Activated T-helper 17 cell treated with anti-CD3 and anti-CD28 coated beads, Interleukin-2, amount 50 U/mL, for 72 hours (primary cell): ENCODE data around the gene CCT6B. TPM values are rescaled to one million over a fixed set of nuclear protein-coding genes. Genes with fewer than 3 reads are reported as not detected.
"Not testable (repeated sequence)": the region's sequence is repeated elsewhere in the genome, so short reads cannot be mapped to it uniquely, and the experiment has no call there.

Source experiments
- ATAC-seq: fragments of 150-1000 bp; cut with Tn5 transposase; replicated peaks from 2 replicates; pipeline ENCODE4 v1.10.0; 2021; ENCODE audit warnings: mild to moderate bottlenecking, moderate library complexity
- H3K27ac Mint-ChIP-seq: one replicate; pipeline ENCODE4 v1.8.0; 2022; ENCODE audit warnings: mixed read lengths
- H3K27me3 Mint-ChIP-seq: one replicate; pipeline ENCODE4 v1.8.0; 2022; ENCODE audit warnings: mixed read lengths
- H3K36me3 Mint-ChIP-seq: one replicate; pipeline ENCODE4 v1.8.0; 2022; ENCODE audit warnings: low read depth, mild to moderate bottlenecking, mixed read lengths
- H3K4me1 Mint-ChIP-seq: one replicate; pipeline ENCODE4 v1.8.0; 2022; ENCODE audit warnings: mixed read lengths
- H3K4me3 Mint-ChIP-seq: one replicate; pipeline ENCODE4 v1.8.0; 2022; ENCODE audit warnings: mild to moderate bottlenecking, mixed read lengths
- H3K9me3 Mint-ChIP-seq: one replicate; pipeline ENCODE4 v1.8.0; 2022; ENCODE audit warnings: mixed read lengths
- total RNA-seq, 2 donors: library from RNA; stranded (reverse); gene quantifications; one replicate each; pipeline ENCODE4 v1.2.3, GENCODE V29; 2022

The CCT6B gene, protein sequence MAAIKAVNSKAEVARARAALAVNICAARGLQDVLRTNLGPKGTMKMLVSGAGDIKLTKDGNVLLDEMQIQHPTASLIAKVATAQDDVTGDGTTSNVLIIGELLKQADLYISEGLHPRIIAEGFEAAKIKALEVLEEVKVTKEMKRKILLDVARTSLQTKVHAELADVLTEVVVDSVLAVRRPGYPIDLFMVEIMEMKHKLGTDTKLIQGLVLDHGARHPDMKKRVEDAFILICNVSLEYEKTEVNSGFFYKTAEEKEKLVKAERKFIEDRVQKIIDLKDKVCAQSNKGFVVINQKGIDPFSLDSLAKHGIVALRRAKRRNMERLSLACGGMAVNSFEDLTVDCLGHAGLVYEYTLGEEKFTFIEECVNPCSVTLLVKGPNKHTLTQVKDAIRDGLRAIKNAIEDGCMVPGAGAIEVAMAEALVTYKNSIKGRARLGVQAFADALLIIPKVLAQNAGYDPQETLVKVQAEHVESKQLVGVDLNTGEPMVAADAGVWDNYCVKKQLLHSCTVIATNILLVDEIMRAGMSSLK
- total RNA-seq, result 1 to 10 TPM in 1 of 2 donors, under 1 TPM in 1; 0.76 to 1.7 TPM

DNA sequence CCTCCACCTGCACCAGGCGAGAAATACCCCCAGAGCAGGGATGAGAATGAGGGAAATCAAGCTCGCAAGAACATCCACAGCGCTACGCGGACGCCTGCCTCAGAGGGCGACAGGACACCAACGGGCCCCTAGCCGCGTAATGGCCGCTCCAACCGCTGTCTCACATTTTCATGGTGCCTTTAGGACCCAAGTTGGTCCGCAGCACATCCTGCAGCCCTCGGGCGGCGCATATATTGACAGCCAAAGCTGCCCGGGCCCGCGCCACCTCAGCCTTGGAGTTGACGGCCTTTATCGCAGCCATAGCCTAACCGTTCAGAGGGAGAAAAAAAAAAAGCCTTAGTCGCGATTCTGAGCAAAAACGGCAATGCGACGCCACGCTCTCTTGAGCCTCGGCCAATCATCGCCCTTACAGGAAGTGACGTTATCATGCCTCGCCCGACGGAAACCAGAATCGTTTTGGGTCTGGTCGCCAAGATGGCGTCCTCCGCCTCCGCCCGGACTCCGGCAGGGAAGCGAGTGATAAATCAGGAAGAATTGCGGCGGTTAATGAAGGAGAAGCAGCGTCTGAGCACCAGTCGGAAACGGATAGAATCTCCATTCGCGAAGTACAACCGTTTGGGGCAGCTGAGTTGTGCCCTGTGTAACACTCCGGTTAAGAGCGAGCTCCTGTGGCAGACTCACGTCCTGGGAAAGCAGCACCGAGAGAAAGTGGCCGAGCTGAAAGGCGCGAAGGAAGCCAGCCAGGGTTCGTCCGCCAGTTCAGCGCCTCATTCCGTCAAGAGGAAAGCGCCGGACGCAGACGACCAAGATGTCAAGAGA lies at the start of gene CCT6B, which contains the start of gene ZNF830:
Gene CCT6B (minus strand): TSS at position 368 of the 819 bp plus-strand sequence. CDS start 67 bp downstream, at position 301.
Gene ZNF830 (plus strand): TSS at position 448 of the 819 bp plus-strand sequence. CDS start 27 bp downstream, at position 475.
- H3K36me3 Mint-ChIP-seq, result peaks cover 46% of the 10 kb centered on the region
- ATAC-seq, result peak; percentile 98
- peak within 1 kb of the TSS; percentile 94 for H3K4me3 Mint-ChIP-seq
- H3K27ac Mint-ChIP-seq, result peak within 1 kb of the TSS; percentile 99
- no peaks in the 10 kb centered on the region for H3K27me3 Mint-ChIP-seq
- H3K4me1 Mint-ChIP-seq, result peaks cover 22% of the 10 kb centered on the region
- H3K9me3 Mint-ChIP-seq, result peaks cover 8% of the 10 kb centered on the region

DNA sequence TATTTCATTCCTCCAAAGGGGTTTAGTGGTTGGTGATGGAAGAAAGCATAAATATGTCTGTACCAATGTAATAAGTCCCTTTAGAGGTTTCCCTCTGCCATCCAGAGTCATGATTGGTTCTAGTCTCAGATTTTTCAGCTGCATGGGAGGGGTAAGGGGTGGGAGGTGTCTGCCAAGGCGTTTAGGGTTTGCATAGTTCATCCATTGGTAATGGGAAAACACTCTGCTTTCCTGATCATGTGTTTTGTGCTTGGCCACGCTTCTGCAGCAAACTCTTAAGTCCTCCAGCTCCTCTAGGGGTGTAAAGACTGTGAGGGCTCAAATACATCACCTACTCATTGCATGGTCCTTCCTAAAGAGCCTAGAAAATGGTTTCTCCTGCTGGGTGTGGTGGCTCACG lies 48.8 kb upstream of the CCT6B start:
- H3K36me3 Mint-ChIP-seq, result peaks cover 93% of the 10 kb centered on the region
- H3K4me3 Mint-ChIP-seq, result no peak overlapping the region
- no peak overlapping the region for H3K27ac Mint-ChIP-seq
- ATAC-seq, result no peak
- no peaks in the 10 kb centered on the region for H3K4me1 Mint-ChIP-seq
- no peaks in the 10 kb centered on the region for H3K27me3 Mint-ChIP-seq
- no peaks in the 10 kb centered on the region for H3K9me3 Mint-ChIP-seq

DNA sequence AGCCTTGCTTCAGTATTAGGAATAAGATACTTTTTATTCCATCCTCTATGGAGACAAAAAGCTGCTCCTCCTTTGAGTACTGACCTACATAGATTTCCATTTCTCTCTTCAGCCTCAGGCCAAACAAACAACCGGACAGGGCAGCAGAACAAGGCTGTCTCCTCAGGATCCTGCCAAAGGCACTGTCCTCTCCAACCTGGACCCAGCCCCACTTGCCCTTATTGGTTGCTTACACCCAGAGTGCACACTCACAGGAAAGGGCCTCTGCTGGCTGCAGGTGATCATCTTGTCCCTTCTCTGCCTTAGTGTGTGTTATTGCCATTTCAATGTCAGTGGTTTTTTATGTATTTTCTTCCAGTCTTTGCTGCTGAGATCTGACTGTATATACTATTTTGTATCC lies 45.7 kb upstream of the CCT6B start:
- no peaks in the 10 kb centered on the region for H3K4me1 Mint-ChIP-seq
- no peaks in the 10 kb centered on the region for H3K27me3 Mint-ChIP-seq
- peak overlapping the region; percentile 38 for H3K27ac Mint-ChIP-seq
- no peak overlapping the region for H3K4me3 Mint-ChIP-seq
- no peaks in the 10 kb centered on the region for H3K9me3 Mint-ChIP-seq
- ATAC-seq, result no peak
- peaks cover 93% of the 10 kb centered on the region for H3K36me3 Mint-ChIP-seq

DNA sequence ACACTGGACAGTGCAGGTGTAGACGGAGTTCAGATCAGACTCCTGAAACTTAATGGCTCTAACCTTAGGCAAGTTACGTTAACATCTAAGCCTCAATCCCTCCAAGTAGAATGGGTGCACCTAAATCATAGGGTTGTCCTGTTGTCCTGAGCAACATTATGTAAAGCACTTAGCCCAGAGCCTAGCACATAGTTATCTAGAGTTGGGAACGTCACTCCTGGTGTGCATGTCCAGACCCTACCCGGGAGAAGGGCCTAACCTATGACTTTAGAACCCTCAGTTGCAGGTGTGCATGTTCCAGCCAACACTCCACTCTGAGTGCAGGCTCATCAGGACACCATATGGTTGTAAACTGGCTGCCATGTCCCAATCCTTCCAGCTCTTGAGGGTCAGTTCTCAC lies 45.1 kb upstream of the CCT6B start:
- Mint-ChIP-seq H3K4me3 (no peak overlapping the region), H3K4me1 (no peaks in the 10 kb centered on the region), H3K27ac (peak overlapping the region; percentile 78), H3K27me3 (no peaks in the 10 kb centered on the region), H3K9me3 (no peaks in the 10 kb centered on the region), H3K36me3 (peaks cover 93% of the 10 kb centered on the region)
- no peak for ATAC-seq

DNA sequence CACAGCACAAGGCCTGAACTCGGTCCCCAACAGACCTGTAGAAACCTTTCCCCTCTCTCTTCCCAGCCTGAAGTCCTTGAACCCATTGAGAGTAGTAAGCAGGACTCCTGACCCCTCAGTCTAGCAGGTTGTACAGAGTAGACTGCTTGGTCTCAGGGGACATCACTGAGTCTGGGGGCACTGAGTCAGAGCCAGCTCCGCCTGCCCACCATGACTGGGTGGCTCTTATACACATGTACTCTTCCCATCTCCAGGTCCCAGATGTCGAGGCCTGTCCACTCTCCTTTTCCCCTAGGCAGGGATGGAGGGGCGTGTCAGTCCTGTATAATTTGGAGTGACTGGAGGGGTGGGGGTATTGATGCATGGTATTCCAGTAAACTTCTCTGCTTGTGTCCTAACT lies 42.5 kb upstream of the CCT6B start:
- peaks cover 96% of the 10 kb centered on the region for H3K36me3 Mint-ChIP-seq
- peak overlapping the region; percentile 36 for H3K27ac Mint-ChIP-seq
- no peaks in the 10 kb centered on the region for H3K4me1 Mint-ChIP-seq
- no peak overlapping the region for H3K4me3 Mint-ChIP-seq
- no peaks in the 10 kb centered on the region for H3K27me3 Mint-ChIP-seq
- H3K9me3 Mint-ChIP-seq, result no peaks in the 10 kb centered on the region
- ATAC-seq, result no peak

DNA sequence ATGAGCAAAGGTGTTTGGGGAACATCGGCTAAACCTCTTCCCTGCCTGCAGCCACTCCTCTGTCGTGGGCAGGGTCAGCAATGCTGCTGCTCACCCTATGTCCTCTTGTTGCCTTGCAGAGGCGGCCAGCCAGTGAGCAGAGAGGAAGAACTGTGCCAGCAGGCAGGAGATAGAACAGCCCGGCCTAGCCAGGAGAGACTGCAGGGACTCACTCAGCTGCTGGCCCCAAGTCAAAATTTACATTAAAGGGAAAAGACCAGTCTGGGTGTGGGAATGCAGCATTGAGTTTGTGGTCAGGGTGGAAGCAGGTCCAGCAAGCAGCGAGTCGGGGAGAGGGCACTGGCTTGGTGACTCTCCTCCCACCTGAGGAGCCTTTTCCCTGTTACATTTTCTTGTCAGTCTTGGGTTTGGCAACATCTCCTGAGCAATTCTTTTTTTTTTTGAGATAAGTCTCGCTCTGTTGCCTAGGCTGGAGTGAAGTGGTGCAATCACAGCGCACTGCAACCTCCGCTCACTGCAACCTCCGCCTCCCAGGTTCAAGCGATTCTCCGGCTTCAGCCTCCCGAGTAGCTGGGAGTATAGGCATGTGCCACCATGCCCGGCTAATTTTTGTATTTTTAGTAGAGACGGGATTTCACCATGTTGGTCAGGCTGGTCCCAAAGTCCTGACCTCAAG lies 41.8 kb upstream of the CCT6B start:
- ATAC-seq, result no peak
- no peaks in the 10 kb centered on the region for H3K4me1 Mint-ChIP-seq
- no peaks in the 10 kb centered on the region for H3K9me3 Mint-ChIP-seq
- H3K27me3 Mint-ChIP-seq, result no peaks in the 10 kb centered on the region
- H3K27ac Mint-ChIP-seq, result peak overlapping the region; percentile 67
- peaks cover 96% of the 10 kb centered on the region for H3K36me3 Mint-ChIP-seq
- H3K4me3 Mint-ChIP-seq, result no peak overlapping the region

DNA sequence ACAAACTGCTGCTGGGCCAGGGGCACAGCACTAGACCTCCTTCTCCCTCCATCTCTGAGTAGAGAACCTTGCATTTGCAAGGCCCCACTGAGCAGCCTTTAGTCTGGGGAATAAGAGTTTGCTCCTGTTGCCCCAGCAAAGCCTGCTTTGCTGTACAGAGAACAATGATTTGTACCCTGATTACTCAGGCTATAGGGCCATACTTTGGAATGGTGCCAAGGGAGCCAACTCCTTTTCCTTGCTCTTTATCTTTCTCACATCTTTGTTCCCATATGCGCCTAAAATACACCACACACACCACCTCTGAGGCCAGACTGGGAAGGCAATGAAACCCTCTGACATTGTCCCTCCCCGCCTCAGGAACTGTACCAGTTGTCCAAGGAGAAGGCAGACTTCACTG lies 40.3 kb upstream of the CCT6B start:
- ATAC-seq, result no peak
- Mint-ChIP-seq H3K4me3 (no peak overlapping the region), H3K36me3 (peaks cover 97% of the 10 kb centered on the region), H3K27me3 (no peaks in the 10 kb centered on the region), H3K9me3 (no peaks in the 10 kb centered on the region), H3K4me1 (no peaks in the 10 kb centered on the region), H3K27ac (peak overlapping the region; percentile 67)

DNA sequence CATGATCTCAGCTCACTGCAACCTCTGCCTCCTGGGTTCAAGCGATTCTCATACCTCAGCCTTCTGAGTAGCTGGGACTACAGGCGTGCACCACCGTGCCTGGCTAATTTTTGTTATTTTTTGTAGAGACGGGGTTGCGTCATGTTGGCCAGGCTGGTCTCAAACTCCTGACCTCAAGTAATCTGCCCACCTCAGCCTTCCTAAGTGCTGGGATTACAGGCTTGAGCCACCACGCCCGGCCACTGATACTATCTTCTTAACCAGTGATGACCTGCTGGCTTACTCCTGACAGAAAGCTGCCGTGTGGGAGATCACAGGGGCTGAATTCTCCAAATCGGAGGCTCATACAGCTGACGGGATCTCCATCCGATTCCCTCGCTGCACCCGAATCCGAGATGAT lies 39.7 kb upstream of the CCT6B start:
- ATAC-seq, H3K4me3 Mint-ChIP-seq, H3K4me1 Mint-ChIP-seq, H3K9me3 Mint-ChIP-seq, H3K27ac Mint-ChIP-seq, H3K27me3 Mint-ChIP-seq: not testable (repeated sequence)
- H3K36me3 Mint-ChIP-seq, result peaks cover 99% of the 10 kb centered on the region

DNA sequence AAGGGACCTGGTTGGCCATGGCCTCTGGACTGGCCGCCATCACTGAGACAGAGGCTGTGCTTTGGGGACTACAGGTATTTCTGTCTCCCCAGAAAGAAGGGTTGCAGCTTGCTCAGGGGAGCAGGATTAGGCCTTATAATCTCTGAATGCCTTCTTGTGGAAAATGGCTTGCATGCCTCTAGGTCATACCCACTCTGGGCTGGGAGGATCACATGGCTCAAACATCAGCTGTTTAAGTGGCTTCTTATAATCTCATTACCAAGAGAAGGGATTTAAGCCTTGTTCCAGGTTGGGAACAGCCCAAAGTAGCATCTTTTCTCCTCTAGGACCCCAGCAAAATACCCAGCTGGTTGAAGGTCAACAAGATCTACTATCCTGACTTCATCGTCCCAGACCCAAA lies 38.2 kb upstream of the CCT6B start:
- H3K27me3 Mint-ChIP-seq, result no peaks in the 10 kb centered on the region
- H3K9me3 Mint-ChIP-seq, result no peaks in the 10 kb centered on the region
- H3K27ac Mint-ChIP-seq, result no peak overlapping the region
- no peaks in the 10 kb centered on the region for H3K4me1 Mint-ChIP-seq
- no peak for ATAC-seq
- H3K36me3 Mint-ChIP-seq, result peaks cover 99% of the 10 kb centered on the region
- H3K4me3 Mint-ChIP-seq, result no peak overlapping the region

DNA sequence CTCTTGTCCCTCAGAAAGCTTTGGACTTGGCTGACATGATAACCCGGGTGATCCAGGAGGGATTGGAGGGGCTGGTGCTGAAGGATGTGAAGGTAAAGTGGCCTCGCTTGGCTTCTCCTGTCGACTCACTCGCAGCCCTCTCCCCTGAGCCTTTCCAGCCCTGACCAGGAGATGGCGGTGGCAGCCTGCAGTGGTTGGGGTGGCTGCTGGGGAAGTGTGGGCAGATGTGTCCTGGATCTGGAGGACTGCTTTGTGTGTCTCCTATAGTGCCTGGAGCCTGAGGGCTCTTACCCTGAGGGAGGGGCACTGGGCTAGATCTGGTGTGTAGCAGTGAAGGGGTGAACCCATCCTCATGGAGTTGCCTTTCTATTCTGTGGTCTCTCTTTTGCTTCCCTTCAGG lies 36.9 kb upstream of the CCT6B start:
- Mint-ChIP-seq H3K27ac (peak overlapping the region; percentile 74), H3K4me3 (no peak overlapping the region), H3K27me3 (no peaks in the 10 kb centered on the region), H3K9me3 (no peaks in the 10 kb centered on the region), H3K36me3 (peaks cover 99% of the 10 kb centered on the region), H3K4me1 (no peaks in the 10 kb centered on the region)
- ATAC-seq, result peak; percentile 98

DNA sequence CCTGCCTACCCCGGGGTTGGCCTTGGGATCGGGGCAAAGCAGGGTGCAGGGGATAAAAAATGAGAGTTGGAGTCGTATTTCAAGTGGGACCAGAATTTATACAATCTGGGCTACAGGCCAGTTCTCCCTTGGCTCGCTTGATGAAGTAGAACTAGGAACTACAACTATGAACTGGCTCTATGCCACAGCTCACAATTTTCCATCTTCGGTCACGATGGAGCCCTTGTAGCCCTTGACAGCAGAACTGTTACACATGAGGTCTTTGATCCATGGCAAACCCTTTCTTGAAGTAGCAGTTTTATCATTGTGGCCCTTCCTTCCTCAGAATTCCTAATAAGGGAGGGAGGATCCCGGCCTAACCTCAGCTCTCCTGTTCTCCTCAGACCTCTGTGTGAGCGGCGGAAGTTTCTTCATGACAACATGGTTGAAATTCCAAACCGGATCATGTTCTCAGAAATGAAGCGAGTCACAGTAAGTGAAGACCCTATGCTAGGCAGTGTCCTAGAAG lies 36.1 kb upstream of the CCT6B start:
- Mint-ChIP-seq H3K36me3 (peaks cover 99% of the 10 kb centered on the region), H3K4me3 (no peak overlapping the region), H3K9me3 (no peaks in the 10 kb centered on the region), H3K27ac (peak overlapping the region; percentile 33), H3K4me1 (no peaks in the 10 kb centered on the region), H3K27me3 (no peaks in the 10 kb centered on the region)
- ATAC-seq, result no peak

DNA sequence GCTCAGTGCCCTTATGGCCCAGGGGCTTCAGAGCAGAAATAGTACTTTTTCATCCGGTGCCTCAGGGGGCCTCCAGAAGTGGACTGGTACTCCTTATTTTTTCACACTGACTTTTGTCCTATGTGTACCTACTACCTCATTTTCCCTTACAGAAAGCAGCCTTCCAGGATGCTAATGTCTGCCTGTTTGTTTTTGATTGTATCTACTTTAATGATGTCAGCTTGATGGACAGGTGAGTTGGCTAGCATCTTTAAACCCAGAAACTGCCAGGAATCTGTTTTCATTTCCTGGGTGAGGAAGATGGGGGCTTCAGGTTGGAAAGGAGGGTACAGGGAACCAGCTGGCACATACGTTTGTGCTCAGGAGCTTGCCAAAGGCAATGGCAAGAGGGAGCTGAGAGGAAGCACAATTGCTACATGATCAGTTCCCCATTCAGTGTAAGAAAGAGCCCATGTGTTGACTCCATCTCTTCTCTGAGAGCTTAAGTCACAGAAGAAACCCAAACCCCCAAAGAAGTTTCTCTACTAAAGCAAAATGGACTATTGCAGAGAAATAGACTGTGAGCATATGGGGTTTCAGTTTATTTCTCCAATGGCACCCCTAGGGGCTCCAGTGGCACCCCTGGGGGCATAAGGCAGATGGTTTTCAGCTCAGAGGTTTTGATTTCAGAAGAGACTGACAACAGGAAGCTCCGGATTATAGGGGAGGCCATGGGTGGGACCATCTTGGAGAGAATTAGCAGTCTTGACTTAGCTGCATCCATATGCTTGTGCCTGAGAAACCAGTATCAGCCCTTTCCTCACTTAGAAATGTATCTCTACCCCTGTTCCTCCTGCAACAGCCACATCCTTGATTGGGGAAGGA lies 35.4 kb upstream of the CCT6B start:
- Mint-ChIP-seq H3K9me3 (no peaks in the 10 kb centered on the region), H3K4me1 (no peaks in the 10 kb centered on the region), H3K27ac (peak overlapping the region; percentile 65), H3K4me3 (no peak overlapping the region), H3K27me3 (no peaks in the 10 kb centered on the region), H3K36me3 (peaks cover 100% of the 10 kb centered on the region)
- ATAC-seq, result no peak

DNA sequence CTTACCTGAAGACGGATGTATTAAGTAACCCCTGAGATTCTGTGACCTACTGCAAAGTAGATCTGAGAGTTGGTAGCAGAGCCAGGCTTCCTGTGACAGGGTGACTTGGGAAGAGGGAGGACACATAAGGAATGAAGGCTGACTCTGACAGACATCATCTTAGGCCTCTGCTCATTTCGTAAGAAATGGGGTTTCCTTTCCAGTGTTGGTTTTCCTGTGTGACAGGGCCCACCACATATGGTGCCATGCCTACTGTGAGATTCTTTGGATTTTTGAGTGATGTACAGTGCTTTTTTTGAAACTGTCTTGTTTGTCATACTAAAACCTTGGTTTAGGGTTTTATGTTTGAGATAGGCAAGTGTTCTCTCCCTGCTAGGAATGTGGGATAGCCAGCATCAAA lies 31.8 kb upstream of the CCT6B start:
- H3K27me3 Mint-ChIP-seq, result no peaks in the 10 kb centered on the region
- H3K9me3 Mint-ChIP-seq, result no peaks in the 10 kb centered on the region
- H3K4me3 Mint-ChIP-seq, result no peak overlapping the region
- ATAC-seq, result no peak
- peak overlapping the region; percentile 31 for H3K27ac Mint-ChIP-seq
- H3K36me3 Mint-ChIP-seq, result peaks cover 100% of the 10 kb centered on the region
- no peaks in the 10 kb centered on the region for H3K4me1 Mint-ChIP-seq
